Esophagus muscularis mucosa (tissue), 4 donors: ENCODE measurements around the gene AFAP1L2.

Experiments used
- CTCF ChIP-seq, 3 experiments: fragments of 200-600 bp in 2 of 3; fragments of 450-650 bp in 1 of 3; sonication (generic) in 2 of 3; IDR thresholded peaks; one replicate each; pipeline ENCODE4 v1.5.1; 2017 to 2019; ENCODE audit warnings: antibody characterized with exemption in 3 of 3, mild to moderate bottlenecking in 2 of 3, moderate library complexity in 1 of 3
- EP300 ChIP-seq: sonication (generic); formaldehyde crosslinking; IDR thresholded peaks from one replicate; pipeline ENCODE4 v1.6.1; 2017; ENCODE audit warnings: antibody characterized with exemption
- POLR2AphosphoS5 ChIP-seq, 2 donors: sonication (generic); formaldehyde crosslinking; IDR thresholded peaks; one replicate each; pipeline ENCODE4 v1.6.1; 2017; ENCODE audit warnings: antibody characterized with exemption in 2 of 2

GRCh38 chr10:114388275-114388674, 16.0 kb downstream of the AFAP1L2 start:
- no peak for TF ChIP-seq CTCF (IDR thresholded peaks at IDR 0.05)
- no peak for TF ChIP-seq EP300
- no peak for TF ChIP-seq POLR2AphosphoS5 (IDR thresholded peaks at IDR 0.05)
